ENCODE measurements around the gene EVA1C. TPM values are rescaled to one million over a fixed set of nuclear protein-coding genes. Genes with fewer than 3 reads are reported as not detected.

The EVA1C gene
- total and polyA plus RNA-seq, 9 of the 15 experiments (the other 6 are each of a cell fraction or from before 2014, with no cell fraction given): 0.22 TPM; not detected in 8

- intact Hi-C loops (cut with micrococcal nuclease) (no loop called here), in situ Hi-C loops (cut with MboI) (no loop called here)
- H3K4me3 ChIP-seq: no peak overlapping the region
- H3K27ac ChIP-seq (ENCODE audit: extremely low read depth, low read depth, low read length): no peak overlapping the region
- no peaks in the 10 kb centered on the region for H3K9me1 ChIP-seq (ENCODE audit: control insufficient read depth, insufficient read depth, low read length)
- H3K27me3 ChIP-seq (ENCODE audit: control insufficient read depth in 2 of 2, insufficient read depth in 2 of 2, low read length in 2 of 2): peaks cover 7 to 16% of the 10 kb centered on the region in 2 experiments; a peak in 4 of 5 replicates
- BruUV-seq (replicated peaks): no TSS peak
- ATAC-seq (peak; percentile 65), FAIRE-seq (peak; percentile 19), DNase-seq (ENCODE audit: extremely low read depth in 1 of 4, low spot score in 3 of 4) (peak in 2 of 4 experiments; percentile 33 to 37)
- H4K20me1 ChIP-seq (replicated peaks; ENCODE audit: control insufficient read depth, insufficient read depth, low read length): no peaks in the 10 kb centered on the region
- peak overlapping the region; percentile 54; the same call in 1 of the 2 replicates for H3K4me2 ChIP-seq (ENCODE audit: insufficient read depth, low read length)
- CTCF ChIA-PET (ENCODE audit: low intra/inter-chr PET ratio): no interaction called here
- no peak overlapping the region for H3K9ac ChIP-seq (ENCODE audit: insufficient read depth in 1 of 2, low read depth in 2 of 2, low read length in 2 of 2)
- H3K36me3 ChIP-seq (ENCODE audit: control insufficient read depth, insufficient read depth, low read length): no peaks in the 10 kb centered on the region
- H3K9me3 ChIP-seq (replicated peaks; ENCODE audit: control insufficient read depth, insufficient read depth, low read depth, low read length): 0 out of 2 replicates have a peak, but pooled peaks cover 3% of the 10 kb centered on the region
- H3K4me1 ChIP-seq (replicated peaks in 1 of 2; ENCODE audit: control insufficient read depth in 2 of 2, insufficient read depth in 2 of 2, low read length in 2 of 2): peaks cover 5 to 13% of the 10 kb centered on the region in 2 experiments; a peak in 4 of 5 replicates
- POLR2A ChIA-PET: interaction anchor here (0.7 kb wide), 1 partner anchor 20 kb away, joined by 3 read pairs; no protein-coding TSS in a partner anchor
- H3K79me2 ChIP-seq (ENCODE audit: control insufficient read depth, insufficient read depth, low read length): no peaks in the 10 kb centered on the region
- 10% methylated on average over 10 of the region's 10 CpGs for WGBS (ENCODE audit: insufficient coverage, low coverage, missing lambda C conversion rate)
- H2AFZ ChIP-seq (ENCODE audit: low read depth, low read length): peak overlapping the region; percentile 66
- TF ChIP-seq MGA (IDR thresholded peaks at IDR 0.05) (no peak), CHCHD3 (CRISPR knock-in tag; IDR thresholded peaks at IDR 0.05) (no peak), DPF2 (IDR thresholded peaks at IDR 0.05) (0 out of 2 replicates have a peak, but pooled peaks have one; percentile 20), TRIM24 (IDR thresholded peaks at IDR 0.05) (peak; percentile 22 to 38; a peak in 2 of 4 replicates), ZKSCAN3 (CRISPR knock-in tag; IDR thresholded peaks at IDR 0.05) (no peak), PKNOX1 (IDR thresholded peaks at IDR 0.05) (peak; percentile 18; the same call in 1 of the 2 replicates), FIP1L1 (IDR thresholded peaks at IDR 0.05; ENCODE audit: low read depth, low read length, poor library complexity, severe bottlenecking) (no peak)
These were observed 104.5 kb downstream of the EVA1C start for GRCh38 chr21:32516756-32517649.
